RPMI8226 (cell line): ENCODE data around the gene FAM200C.
"Not testable (repeated sequence)": the region's sequence is repeated elsewhere in the genome, so short reads cannot be mapped to it uniquely, and the experiment has no call there.

ENCODE experiments used
- DNase-seq: peaks from one replicate; pipeline ENCODE4 v3.0.0-alpha.2; 2015

FAM200C gene

GRCh38 chr5:160399402-160400353 is at the start of gene FAM200C:
FAM200C (minus strand) TSS chr5:160400054; CDS start chr5:160395490, 4,564 bp downstream.
- peak; percentile 87 for DNase-seq

- no peak for DNase-seq
Observed at GRCh38 chr5:160449458-160449857, 49.6 kb upstream of the FAM200C start.

- DNase-seq, result no peak
Observed at GRCh38 chr5:160448886-160449285, 49.0 kb upstream of the FAM200C start.

GRCh38 chr5:160445751-160446150 is 45.9 kb upstream of the FAM200C start:
- DNase-seq, result no peak

GRCh38 chr5:160445132-160445531 is 45.3 kb upstream of the FAM200C start:
- no peak for DNase-seq

- DNase-seq, result no peak
Observed at GRCh38 chr5:160444407-160444806, 44.6 kb upstream of the FAM200C start.

- peak; percentile 15 for DNase-seq
Observed at GRCh38 chr5:160442824-160443431, 43.1 kb upstream of the FAM200C start.

GRCh38 chr5:160441311-160441781 is 41.5 kb upstream of the FAM200C start:
- DNase-seq, result no peak

GRCh38 chr5:160439205-160439600 is 39.3 kb upstream of the FAM200C start:
- DNase-seq, result peak; percentile 80

- peak; percentile 63 for DNase-seq
Observed at GRCh38 chr5:160438316-160439204, 38.7 kb upstream of the FAM200C start.

- DNase-seq, result no peak
Observed at GRCh38 chr5:160437271-160437670, 37.4 kb upstream of the FAM200C start.

GRCh38 chr5:160436661-160437060 is 36.8 kb upstream of the FAM200C start:
- not testable (repeated sequence) for DNase-seq

- no peak for DNase-seq
Observed at GRCh38 chr5:160436017-160436416, 36.2 kb upstream of the FAM200C start.

GRCh38 chr5:160435532-160435931 is 35.7 kb upstream of the FAM200C start:
- no peak for DNase-seq

GRCh38 chr5:160434022-160434531 is 34.2 kb upstream of the FAM200C start:
- DNase-seq, result no peak

- no peak for DNase-seq
Observed at GRCh38 chr5:160432787-160433186, 32.9 kb upstream of the FAM200C start.

GRCh38 chr5:160432196-160432595 is 32.3 kb upstream of the FAM200C start:
- DNase-seq, result no peak

GRCh38 chr5:160427607-160428006 is 27.8 kb upstream of the FAM200C start:
- no peak for DNase-seq

- DNase-seq, result no peak
Observed at GRCh38 chr5:160423099-160423498, 23.2 kb upstream of the FAM200C start.

- DNase-seq, result peak; percentile 97
Observed at GRCh38 chr5:160421625-160422258, 21.9 kb upstream of the FAM200C start, which contains the start of gene PTTG1. PTTG1 (plus strand) TSS chr5:160421855; CDS start chr5:160422313, 458 bp downstream.

GRCh38 chr5:160420331-160420610 is 20.4 kb upstream of the FAM200C start:
- peak; percentile 11 for DNase-seq
